Measurements from ENCODE around the gene USP3. TPM values are rescaled to one million over a fixed set of nuclear protein-coding genes. Genes with fewer than 3 reads are reported as not detected.

Gene USP3
- total and polyA plus RNA-seq, 4 donors, result 8.5 to 25.4 (median 14.8) TPM

DNA sequence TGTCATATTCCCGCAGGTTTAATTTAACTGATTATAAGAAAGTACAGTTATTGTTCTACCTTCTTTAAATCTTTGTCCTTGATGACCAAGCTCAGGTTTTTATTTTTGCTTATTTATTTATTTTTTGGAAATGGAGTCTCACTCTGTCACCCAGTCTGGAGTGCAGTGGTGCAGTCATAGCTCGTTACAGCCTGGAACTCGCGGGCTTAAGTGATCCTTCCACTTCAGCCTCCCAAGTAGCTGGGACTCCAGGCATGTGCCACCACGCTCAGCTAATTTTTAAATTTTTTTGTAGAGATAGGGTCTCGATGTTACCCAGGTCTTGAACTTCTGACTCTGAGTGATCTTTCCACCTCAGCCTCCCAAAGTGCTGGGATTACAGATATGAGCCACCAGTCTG, 8.9 kb downstream of the USP3 start:
- no peak for DNase-seq (ENCODE audit: low spot score)
- H3K9ac ChIP-seq (ENCODE audit: low read depth in 1 of 2, low read length in 2 of 2), result no peak overlapping the region
- no peaks in the 10 kb centered on the region for H3K27me3 ChIP-seq (ENCODE audit: control insufficient read depth in 4 of 4, insufficient read depth in 4 of 4, low read length in 3 of 4)
- no peaks in the 10 kb centered on the region for H3K36me3 ChIP-seq (ENCODE audit: control insufficient read depth in 4 of 4, insufficient read depth in 3 of 4, low read depth in 1 of 4, low read length in 3 of 4)
- peaks cover 9 to 56% (median 44%) of the 10 kb centered on the region in 4 donors for H3K4me1 ChIP-seq (ENCODE audit: control insufficient read depth in 4 of 4, insufficient read depth in 4 of 4, low read length in 3 of 4)
- no peak overlapping the region for H3K4me3 ChIP-seq (ENCODE audit: low read depth in 1 of 3, low read length in 3 of 3)
- no peak overlapping the region for H3K27ac ChIP-seq (ENCODE audit: low read depth in 1 of 2, low read length in 2 of 2)
- no peak for TF ChIP-seq HNF4G (IDR thresholded peaks at IDR 0.05)
- TF ChIP-seq YY1 (IDR thresholded peaks at IDR 0.05), result no peak
- TF ChIP-seq, protein P1, sequence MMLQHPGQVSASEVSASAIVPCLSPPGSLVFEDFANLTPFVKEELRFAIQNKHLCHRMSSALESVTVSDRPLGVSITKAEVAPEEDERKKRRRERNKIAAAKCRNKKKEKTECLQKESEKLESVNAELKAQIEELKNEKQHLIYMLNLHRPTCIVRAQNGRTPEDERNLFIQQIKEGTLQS (IDR thresholded peaks at IDR 0.05), result no peak
- TF ChIP-seq EGR1 (IDR thresholded peaks at IDR 0.05; ENCODE audit: low read depth in 2 of 2), result no peak
- no peak for TF ChIP-seq ZBTB33 (IDR thresholded peaks at IDR 0.05)
- no peak for TF ChIP-seq RAD21 (IDR thresholded peaks at IDR 0.05)
- TF ChIP-seq, protein P2, sequence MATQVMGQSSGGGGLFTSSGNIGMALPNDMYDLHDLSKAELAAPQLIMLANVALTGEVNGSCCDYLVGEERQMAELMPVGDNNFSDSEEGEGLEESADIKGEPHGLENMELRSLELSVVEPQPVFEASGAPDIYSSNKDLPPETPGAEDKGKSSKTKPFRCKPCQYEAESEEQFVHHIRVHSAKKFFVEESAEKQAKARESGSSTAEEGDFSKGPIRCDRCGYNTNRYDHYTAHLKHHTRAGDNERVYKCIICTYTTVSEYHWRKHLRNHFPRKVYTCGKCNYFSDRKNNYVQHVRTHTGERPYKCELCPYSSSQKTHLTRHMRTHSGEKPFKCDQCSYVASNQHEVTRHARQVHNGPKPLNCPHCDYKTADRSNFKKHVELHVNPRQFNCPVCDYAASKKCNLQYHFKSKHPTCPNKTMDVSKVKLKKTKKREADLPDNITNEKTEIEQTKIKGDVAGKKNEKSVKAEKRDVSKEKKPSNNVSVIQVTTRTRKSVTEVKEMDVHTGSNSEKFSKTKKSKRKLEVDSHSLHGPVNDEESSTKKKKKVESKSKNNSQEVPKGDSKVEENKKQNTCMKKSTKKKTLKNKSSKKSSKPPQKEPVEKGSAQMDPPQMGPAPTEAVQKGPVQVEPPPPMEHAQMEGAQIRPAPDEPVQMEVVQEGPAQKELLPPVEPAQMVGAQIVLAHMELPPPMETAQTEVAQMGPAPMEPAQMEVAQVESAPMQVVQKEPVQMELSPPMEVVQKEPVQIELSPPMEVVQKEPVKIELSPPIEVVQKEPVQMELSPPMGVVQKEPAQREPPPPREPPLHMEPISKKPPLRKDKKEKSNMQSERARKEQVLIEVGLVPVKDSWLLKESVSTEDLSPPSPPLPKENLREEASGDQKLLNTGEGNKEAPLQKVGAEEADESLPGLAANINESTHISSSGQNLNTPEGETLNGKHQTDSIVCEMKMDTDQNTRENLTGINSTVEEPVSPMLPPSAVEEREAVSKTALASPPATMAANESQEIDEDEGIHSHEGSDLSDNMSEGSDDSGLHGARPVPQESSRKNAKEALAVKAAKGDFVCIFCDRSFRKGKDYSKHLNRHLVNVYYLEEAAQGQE (IDR thresholded peaks at IDR 0.05), result no peak
- TF ChIP-seq FOXA1 (IDR thresholded peaks at IDR 0.05), result no peak
- no peak for TF ChIP-seq MAX (IDR thresholded peaks at IDR 0.05)
- no peak for TF ChIP-seq NR2F2 (IDR thresholded peaks at IDR 0.05)
- TF ChIP-seq TAF1 (conservative IDR thresholded peaks at IDR 0.05), result no peak
- no peak for TF ChIP-seq JUND (IDR thresholded peaks at IDR 0.05)
- no peak for TF ChIP-seq SP1 (IDR thresholded peaks at IDR 0.05)
- TF ChIP-seq FOXA2 (IDR thresholded peaks at IDR 0.05), result no peak
- no peak for TF ChIP-seq GABPA (IDR thresholded peaks at IDR 0.05 in 1 of 2, conservative IDR thresholded peaks at IDR 0.05 in 1 of 2)
- no peak for TF ChIP-seq HNF4A (conservative IDR thresholded peaks at IDR 0.05)
- TF ChIP-seq, protein P3, sequence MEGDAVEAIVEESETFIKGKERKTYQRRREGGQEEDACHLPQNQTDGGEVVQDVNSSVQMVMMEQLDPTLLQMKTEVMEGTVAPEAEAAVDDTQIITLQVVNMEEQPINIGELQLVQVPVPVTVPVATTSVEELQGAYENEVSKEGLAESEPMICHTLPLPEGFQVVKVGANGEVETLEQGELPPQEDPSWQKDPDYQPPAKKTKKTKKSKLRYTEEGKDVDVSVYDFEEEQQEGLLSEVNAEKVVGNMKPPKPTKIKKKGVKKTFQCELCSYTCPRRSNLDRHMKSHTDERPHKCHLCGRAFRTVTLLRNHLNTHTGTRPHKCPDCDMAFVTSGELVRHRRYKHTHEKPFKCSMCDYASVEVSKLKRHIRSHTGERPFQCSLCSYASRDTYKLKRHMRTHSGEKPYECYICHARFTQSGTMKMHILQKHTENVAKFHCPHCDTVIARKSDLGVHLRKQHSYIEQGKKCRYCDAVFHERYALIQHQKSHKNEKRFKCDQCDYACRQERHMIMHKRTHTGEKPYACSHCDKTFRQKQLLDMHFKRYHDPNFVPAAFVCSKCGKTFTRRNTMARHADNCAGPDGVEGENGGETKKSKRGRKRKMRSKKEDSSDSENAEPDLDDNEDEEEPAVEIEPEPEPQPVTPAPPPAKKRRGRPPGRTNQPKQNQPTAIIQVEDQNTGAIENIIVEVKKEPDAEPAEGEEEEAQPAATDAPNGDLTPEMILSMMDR (IDR thresholded peaks at IDR 0.05; ENCODE audit: low read depth, low read length, missing input control), result no peak
- TF ChIP-seq RXRA (IDR thresholded peaks at IDR 0.05), result no peak
- H3K9me3 ChIP-seq (ENCODE audit: control insufficient read depth in 4 of 4, low read length in 3 of 4), result no peaks in the 10 kb centered on the region
- 84% methylated on average over 6 of the region's 6 CpGs for WGBS

Measured in liver (tissue), 9 donors.